NCI-H1417 (cell line): ENCODE measurements around the gene CORO7.

ENCODE experiments used
- DNase-seq, 3 experiments: peaks; one replicate each; lab custom pipeline; 2025; lab: John Stamatoyannopoulos, UW

Gene CORO7

DNA sequence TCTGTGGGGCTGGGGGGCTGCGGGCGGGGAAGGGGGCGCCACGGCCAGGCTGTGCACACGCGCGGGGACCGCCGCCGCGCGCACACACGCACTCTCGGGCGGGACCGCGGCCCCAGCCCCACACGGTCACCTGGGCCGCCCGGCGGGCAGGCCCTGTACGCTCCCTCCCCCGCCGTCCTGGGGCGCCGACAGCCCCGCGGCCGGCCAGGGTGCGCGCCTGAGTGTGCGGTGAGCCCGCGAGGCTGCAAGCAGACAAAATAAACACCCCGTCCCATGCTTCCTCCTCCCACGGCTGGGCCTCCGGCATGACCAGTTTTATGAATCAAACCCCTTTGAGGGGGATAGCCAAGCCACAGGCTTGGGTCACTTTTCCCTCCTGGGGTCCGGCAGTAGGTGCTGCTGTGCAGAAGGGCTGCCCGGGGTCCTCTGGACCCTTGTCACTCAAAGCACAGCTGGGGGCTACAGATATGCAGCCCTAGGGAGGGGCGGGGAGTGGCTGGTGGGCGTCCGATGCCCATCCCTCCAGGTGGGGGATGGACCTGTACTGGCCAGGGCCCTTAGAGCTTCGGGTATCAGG lies 44.3 kb downstream of the CORO7 start:
- no peak for DNase-seq

- DNase-seq: peak; percentile 20 to 47 (median 21)
Measured at GRCh38 chr16:4371357-4372000, 44.9 kb downstream of the CORO7 start, which contains the start of gene VASN. TSS of gene VASN (plus strand) at chr16:4371848. CDS start at chr16:4380878, 9,030 bp downstream.

GRCh38 chr16:4370570-4371356 lies 45.6 kb downstream of the CORO7 start:
- no peak for DNase-seq

DNA sequence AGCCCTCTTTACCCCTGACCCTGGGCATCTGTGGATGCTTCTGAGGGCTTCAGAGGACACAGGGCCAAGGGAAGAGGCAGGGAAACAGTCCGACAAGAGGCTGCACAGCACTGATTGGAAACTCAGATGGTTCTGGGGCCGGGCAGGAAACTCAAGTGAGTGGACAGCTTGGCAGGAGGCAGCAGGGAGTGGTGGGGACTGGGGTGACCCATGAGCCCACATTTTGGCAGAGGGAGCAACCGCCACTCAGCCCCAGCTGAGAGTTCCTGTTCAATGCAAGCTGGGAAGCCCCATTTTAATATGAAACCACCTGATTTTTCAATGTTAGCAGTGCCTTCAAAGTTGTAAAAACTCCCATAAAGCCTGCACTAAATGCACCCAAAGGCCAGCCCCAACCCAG lies 46.2 kb downstream of the CORO7 start:
- DNase-seq: no peak

DNA sequence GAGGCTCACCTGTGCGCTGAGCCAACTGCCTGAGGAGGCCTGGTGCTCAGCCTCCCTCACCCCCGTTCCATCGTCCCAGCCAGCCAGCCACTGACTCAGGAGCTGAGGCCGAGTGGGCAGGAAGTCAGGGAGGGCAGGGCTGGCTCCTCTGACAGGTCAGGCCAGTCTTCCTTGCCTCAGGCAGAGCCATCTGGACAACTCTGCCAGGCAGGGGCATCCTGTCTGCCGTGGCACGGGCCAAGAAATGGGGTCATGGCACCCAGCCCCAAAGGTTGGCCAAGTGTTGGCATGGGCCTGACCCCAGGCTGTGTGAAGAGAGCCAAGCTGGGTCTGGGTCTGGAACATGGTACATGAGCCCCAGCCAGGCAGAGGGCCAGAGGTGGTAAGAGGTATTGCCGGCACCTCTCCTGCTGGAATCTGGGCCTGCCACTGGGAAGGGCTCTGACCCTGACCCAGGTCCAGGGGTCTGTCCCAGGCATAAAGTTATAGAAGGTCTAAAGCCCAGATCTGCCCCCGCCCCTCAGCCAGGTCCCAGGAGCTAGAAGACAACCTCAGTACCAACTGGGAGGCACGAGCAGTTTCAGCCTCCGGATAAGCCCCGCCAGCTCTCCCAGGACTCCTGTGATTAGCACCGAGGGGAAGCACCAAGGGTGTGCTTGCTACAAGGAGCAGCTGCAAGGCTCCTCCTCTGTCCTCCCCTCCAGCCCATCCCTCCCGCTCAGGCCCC lies 47.2 kb downstream of the CORO7 start:
- DNase-seq: no peak

DNA sequence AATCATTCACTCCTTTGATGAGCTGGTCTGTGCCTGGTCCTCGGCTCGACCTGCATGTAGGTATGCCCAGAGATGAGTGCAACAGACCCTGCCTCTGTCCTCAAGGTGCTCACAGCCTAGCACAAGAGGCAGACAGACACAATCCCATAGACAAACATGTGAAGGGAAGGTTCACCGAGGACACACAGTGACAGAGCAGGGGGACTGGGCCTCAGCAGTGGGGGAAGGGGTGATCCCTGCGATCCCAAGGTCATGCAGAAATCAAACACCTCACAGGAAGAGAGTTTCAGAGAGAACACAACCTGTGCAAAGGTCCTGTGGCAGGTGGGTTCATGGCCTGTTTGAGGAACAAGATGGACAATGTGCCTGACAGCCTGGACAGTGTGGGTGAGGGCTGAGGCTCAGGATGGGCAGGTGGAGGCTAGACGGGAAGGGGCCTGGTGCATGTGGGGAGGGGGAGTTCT lies 49.0 kb downstream of the CORO7 start:
- no peak for DNase-seq

DNA sequence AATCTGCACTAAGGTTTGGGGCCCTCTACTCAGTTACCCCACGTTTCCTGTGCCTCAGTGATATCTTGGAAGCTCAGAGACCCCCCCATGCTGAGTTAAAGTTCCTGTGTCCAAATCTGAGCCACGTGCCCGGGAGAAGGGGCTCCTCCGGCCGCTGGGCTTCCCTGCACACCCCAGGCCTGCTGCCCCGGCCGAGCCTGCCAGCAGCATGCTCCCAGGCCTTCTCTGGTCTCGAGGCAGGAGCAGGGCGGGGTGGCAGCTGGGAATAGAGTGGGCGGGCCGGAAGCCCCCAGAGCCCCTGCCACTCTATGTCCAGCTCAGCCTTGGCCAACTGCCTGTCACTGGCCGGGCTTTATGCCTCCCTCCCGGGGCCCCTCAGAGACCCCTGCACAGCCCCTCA lies 50.4 kb downstream of the CORO7 start:
- no peak for DNase-seq

DNA sequence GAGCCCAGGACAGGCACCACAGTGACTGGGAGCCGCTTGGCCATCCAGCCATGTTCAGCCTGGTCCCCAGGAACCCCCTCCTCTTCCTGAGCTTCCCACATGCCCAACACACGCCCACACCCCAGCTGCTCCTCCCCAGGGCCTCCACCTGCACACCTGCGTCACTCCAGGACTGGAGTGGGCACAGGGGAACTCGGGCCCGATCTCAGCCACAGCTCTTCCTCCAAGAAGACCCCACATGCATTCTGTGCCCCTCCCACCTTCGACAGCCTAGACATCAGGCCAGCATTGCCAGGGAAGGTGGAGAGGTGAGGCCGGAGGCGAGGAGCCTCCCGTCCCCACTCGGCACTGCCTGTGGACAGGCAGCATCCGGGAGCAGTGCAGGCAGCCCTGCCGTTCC lies 50.8 kb downstream of the CORO7 start:
- no peak for DNase-seq

DNA sequence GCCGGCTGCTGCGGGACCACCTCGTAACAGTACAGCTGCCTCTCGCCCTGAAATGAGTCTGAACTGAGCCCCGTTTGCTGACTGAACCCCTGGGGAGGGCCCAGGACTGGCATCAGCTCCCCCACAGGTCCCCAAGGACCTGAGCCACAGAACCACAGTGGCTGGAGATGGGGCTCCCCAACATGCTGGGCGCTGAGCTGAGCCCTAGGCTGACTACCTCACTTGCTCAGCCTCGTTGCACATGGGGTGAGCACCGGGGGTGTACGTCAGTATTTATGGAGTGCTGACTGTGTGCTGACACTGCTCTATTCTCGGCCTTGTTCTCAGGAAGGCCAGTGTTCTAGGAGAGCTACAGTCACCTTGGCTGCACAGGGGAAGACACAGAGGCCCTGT lies 51.4 kb downstream of the CORO7 start:
- DNase-seq: no peak

GRCh38 chr16:4364196-4365013 lies 52.0 kb downstream of the CORO7 start:
- DNase-seq: no peak

DNA sequence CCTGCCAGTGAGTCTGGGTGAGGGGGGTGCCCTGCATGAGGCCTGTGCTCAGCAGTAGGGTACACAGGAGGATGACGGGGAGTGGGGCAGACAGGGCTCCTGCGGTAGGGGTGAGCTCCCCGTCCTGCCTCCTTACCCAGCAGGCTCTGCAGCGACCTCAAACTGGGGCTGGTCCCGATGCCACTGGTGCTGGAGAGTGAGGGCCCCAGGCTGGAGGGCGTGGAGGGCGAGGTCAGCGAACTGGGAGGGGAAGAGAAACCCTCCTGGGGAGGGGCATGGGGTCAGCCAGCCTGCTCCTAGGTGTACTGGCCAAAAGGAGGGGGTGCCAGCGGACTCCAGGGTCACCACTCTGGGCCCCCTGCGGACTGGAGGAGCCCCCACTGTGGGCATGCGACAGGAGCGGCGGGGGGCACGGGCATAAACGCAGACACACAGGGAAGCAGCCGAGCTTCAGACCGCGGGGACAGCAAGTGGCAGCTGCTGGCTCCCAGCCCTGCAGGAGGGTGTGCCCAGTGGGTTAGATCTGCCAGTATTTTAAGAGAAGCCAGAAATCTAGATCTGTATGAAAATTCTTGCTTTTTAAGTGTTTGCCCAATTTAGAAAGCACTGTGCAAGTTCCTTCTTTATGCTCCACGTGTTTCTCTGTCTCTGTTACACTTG lies 53.8 kb downstream of the CORO7 start:
- DNase-seq: no peak

GRCh38 chr16:4361944-4362311 lies 54.5 kb downstream of the CORO7 start:
- no peak for DNase-seq

DNA sequence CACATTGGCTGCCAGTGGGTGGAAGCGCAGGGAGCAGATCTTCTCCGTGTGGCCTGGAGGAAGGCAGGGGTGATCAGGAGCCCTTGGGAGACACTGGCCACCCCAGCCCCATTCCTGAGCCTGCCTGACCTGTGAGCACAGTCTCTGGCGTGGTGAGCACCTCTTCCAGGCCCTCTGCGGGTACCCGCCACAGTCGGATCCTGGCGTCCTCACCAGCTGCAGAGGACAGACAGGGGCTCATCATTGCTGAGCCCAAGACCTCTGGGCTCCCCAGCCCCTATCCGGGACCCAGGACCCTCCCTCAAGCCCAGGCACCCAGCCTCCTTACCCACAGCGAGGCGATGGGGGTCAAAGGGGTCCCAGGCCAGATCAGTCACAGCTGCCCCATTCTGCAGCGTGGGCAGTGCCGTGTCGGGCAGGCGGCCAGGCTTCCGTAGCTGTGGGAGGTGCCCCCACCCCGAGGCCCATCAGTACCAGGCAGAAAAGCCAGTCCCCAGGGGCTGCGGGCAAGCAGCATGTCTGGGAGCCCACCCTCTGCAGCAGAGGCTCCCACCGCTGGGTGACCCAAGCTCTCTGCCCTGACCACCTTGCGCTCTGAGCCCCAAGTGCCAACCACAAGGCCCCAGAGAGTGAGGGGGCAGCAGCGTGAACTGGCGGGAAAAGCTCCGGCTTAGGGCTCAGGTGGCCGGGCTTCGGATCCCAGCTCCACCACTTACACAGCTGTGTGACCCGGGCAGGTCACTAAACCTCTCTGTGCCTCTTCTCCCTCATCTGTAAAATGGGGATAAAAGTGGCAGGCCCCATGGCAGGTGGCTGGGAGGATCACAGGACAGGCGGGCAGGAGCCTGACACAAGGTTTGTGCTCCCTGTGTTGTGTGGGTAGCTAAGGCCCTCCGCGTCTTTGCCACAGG lies 55.1 kb downstream of the CORO7 start:
- no peak for DNase-seq

DNA sequence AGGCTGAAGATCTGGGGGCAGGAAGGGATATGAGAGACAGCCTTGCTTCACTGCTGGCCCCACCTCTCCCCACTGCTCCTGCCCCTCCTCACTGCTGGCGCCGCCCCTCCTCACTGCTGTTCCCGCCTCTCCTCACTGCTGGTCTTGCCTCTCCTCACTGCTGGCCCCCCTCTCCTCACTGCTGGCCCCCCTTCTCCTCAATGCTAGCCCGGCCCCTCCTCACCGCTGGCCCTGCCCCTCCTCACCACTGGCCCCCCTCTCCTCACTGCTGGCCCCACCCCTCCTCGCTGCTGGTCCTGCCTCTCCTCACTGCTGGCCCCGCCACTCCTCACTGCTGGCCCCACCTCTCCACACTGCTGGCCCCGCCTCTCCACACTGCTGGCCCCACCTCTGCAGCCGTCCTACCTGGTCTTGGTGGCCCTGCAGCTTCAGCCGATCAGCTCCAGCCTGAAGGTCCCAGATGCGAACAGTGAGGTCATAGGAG lies 55.8 kb downstream of the CORO7 start:
- peak in 1 of 3 experiments; percentile 9 for DNase-seq

- DNase-seq: no peak
Measured at GRCh38 chr16:4359914-4360313, 56.5 kb downstream of the CORO7 start.

DNA sequence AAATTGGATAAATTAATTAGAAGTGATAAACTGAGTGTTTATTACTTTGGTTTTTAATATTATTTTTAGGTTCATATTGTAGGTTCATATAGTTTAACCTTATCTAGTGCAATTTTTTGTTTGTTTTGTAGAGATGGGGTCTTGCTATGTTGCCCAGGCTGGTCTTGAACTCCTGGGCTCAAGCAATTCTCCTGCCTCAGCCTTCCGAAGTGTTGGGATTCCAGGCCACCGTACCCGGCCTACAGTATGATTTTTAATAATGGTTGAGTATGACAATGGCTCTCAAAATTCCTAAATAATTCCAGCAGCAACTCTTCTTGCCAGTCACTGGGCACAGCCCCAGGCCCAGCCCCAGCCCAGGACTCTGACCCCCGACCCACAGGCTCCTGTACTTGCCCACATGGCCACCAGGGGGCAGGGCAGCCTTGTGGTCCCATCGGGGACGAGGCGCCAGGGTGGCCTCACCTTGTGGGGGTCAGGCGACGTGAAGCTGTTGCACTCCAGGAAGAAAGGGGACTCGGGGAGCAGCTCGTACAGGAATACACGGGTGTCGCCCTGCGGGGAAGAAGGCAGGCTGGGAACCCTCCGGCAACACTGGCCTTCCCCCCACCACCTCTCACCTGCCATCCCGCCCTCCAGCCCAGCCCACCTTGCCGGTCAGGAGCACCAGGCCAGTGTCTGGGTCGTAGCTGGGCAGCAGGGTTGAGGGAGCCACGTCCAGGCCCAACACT lies 57.4 kb downstream of the CORO7 start:
- peak in 1 of 3 experiments; percentile 50 for DNase-seq

DNA sequence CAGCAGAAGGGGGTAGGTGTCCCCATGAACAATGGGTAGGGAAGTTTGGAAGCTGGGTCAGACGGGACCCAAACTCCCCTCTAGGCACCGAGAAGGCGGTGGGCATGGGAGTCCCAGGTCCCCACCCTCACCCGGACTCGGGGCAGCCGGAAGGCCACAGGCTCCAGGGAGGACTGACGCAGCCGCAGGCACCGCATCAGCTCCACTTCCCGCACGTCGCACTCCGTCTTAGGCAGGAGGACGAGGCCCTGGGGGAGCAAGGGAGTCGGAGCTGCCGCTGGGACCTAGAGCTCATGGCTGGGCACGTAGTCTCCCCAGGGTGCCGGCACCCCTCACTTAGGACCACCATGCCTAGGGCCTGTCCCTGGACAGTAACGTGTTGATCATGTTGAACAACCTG lies 58.2 kb downstream of the CORO7 start:
- no peak for DNase-seq

DNA sequence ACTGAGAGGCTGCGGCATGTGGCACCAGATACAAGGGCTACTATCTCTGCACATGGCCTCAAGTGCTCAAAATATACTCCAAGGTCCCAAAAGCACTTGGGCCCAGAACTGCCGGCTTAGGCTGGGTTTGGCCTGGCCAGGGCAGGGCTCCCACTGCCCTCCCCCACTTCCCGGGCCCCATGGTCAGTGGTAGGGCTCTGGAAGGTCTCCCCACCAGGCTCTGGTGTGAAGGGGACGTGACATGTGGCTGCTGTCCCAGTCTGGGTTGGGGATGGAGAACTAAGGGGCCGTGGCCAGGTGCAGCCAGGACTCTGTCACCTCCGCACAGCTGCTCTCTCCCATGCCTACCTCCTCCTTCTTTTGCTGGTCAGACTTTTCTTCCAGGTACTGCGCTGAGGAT lies 59.6 kb downstream of the CORO7 start:
- DNase-seq: no peak
